ENCODE results near the gene LEP. TPM values are rescaled to one million over a fixed set of nuclear protein-coding genes. Genes with fewer than 3 reads are reported as not detected.

LEP gene
- total RNA-seq, 6 experiments from 2014 or later, result not detected

DNA sequence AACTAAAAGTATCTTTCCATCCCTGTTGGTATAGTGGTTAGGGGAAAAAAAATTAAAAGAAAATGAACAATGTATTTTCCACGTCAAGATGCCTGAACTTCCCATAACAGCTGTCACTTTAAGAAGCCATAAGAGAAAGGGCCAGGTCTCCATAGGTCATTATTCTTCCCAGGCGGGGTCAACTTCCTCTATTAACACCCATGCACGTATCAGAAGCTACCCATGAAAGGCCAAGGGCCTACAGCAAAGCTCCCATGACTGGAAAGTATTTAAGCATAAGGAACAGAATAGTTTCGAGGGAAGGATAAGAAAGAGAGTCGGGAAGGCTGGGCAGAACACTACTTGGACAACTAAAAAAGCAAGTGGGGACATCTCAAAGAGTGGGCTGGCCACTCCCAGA, 62.6 kb downstream of the LEP start:
- Mint-ChIP-seq H3K4me1 (ENCODE audit: low read depth) (no peaks in the 10 kb centered on the region), H3K27ac (no peak overlapping the region), H3K36me3 (ENCODE audit: low read depth) (peaks cover 22% of the 10 kb centered on the region), H3K27me3 (ENCODE audit: insufficient read depth) (no peaks in the 10 kb centered on the region; the same call in 1 of the 2 replicates), H3K9me3 (no peaks in the 10 kb centered on the region), H3K4me3 (no peak overlapping the region)
- no peak for DNase-seq
- TF ChIP-seq, protein P1, sequence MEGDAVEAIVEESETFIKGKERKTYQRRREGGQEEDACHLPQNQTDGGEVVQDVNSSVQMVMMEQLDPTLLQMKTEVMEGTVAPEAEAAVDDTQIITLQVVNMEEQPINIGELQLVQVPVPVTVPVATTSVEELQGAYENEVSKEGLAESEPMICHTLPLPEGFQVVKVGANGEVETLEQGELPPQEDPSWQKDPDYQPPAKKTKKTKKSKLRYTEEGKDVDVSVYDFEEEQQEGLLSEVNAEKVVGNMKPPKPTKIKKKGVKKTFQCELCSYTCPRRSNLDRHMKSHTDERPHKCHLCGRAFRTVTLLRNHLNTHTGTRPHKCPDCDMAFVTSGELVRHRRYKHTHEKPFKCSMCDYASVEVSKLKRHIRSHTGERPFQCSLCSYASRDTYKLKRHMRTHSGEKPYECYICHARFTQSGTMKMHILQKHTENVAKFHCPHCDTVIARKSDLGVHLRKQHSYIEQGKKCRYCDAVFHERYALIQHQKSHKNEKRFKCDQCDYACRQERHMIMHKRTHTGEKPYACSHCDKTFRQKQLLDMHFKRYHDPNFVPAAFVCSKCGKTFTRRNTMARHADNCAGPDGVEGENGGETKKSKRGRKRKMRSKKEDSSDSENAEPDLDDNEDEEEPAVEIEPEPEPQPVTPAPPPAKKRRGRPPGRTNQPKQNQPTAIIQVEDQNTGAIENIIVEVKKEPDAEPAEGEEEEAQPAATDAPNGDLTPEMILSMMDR (IDR thresholded peaks at IDR 0.05), result no peak

DNA sequence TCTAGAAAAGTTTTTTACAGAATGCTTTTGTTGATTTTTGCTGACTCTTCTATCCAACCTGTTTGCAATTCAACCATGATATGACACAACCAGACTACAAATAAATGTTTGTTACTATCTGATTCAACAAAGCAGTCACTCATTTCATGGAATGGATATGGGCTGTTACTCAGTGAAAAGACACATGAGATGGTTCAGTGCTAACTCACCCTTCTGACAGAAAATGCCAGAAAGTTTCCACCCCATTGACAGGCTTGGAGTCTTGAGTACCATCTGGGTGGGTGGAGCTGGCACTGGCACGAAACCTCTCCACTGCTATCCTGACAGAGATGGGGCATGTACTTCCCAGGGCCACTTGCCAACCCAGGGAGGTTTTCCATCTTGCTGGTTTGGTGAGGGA, 63.1 kb downstream of the LEP start:
- DNase-seq, result no peak
- no peak overlapping the region for H3K4me3 Mint-ChIP-seq
- H3K27me3 Mint-ChIP-seq (ENCODE audit: insufficient read depth), result no peaks in the 10 kb centered on the region; the same call in 1 of the 2 replicates
- H3K4me1 Mint-ChIP-seq (ENCODE audit: low read depth), result no peaks in the 10 kb centered on the region
- no peaks in the 10 kb centered on the region for H3K9me3 Mint-ChIP-seq
- H3K27ac Mint-ChIP-seq, result no peak overlapping the region
- H3K36me3 Mint-ChIP-seq (ENCODE audit: low read depth), result peaks cover 27% of the 10 kb centered on the region
- TF ChIP-seq, protein P1 (IDR thresholded peaks at IDR 0.05), result no peak

DNA sequence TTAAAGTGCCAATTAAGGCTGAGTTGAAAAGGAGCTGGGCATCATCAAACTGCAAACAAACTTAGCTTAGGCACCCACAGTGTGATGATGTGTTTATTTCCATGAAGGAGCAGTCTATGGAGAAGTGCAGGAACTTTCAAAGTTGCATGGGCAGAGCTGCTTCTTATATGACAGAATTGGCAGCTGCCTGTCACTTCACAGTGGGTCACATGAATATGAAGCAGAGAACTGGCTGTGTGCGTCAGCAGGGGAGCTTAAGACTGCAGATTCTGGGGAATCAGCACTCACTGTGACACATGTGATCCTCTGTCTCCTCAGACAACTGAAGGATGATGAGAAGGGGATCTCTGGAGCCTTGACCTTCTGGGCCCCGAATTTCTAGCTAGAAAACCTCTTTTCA, 66.0 kb downstream of the LEP start:
- Mint-ChIP-seq H3K4me3 (no peak overlapping the region), H3K4me1 (ENCODE audit: low read depth) (no peaks in the 10 kb centered on the region), H3K36me3 (ENCODE audit: low read depth) (peaks cover 33% of the 10 kb centered on the region), H3K27me3 (ENCODE audit: insufficient read depth) (no peaks in the 10 kb centered on the region; the same call in 1 of the 2 replicates), H3K27ac (no peak overlapping the region), H3K9me3 (no peaks in the 10 kb centered on the region)
- TF ChIP-seq, protein P1 (IDR thresholded peaks at IDR 0.05), result no peak
- DNase-seq, result no peak

Small RNA genes within 50 kb of the gene (microRNA-seq; reads per million reads assigned to microRNA genes)
- not detected for gene MIR129-1

Other genes starting within 250 kb of the LEP start
- 1 to 10 TPM; 1.1 to 2.3 (median 1.5) TPM for gene LRRC4, start 209.8 kb upstream of the LEP start, total RNA-seq (2021; fragmentation: NEBNext Ultra II Directional; extraction: Animal tissue kit (Norgen Biotek cat#: 25700))
- 10 to 100 TPM; 36.1 to 44.4 (median 37.8) TPM for gene RBM28, start 102.6 kb downstream of the LEP start, total RNA-seq (2021; fragmentation: NEBNext Ultra II Directional; extraction: Animal tissue kit (Norgen Biotek cat#: 25700))
- gene PRRT4, start 120.4 kb downstream of the LEP start, total RNA-seq (2021; fragmentation: NEBNext Ultra II Directional; extraction: Animal tissue kit (Norgen Biotek cat#: 25700)), result not detected
- 100 to 1,000 TPM in 1 of 6 experiments, 10 to 100 TPM in 5; 81.8 to 107 (median 93.3) TPM for gene IMPDH1, start 168.7 kb downstream of the LEP start, total RNA-seq (2021; fragmentation: NEBNext Ultra II Directional; extraction: Animal tissue kit (Norgen Biotek cat#: 25700))
- gene HILPDA, start 214.6 kb downstream of the LEP start, total RNA-seq (2021; fragmentation: NEBNext Ultra II Directional; extraction: Animal tissue kit (Norgen Biotek cat#: 25700)), result 1 to 10 TPM; 6.3 to 9.0 (median 7.2) TPM
- gene METTL2B, start 235.5 kb downstream of the LEP start, total RNA-seq (2021; fragmentation: NEBNext Ultra II Directional; extraction: Animal tissue kit (Norgen Biotek cat#: 25700)), result 10 to 100 TPM; 25.5 to 33.6 (median 31.7) TPM